Measurements from ENCODE around the gene MRLN. TPM values are rescaled to one million over a fixed set of nuclear protein-coding genes. Genes with fewer than 3 reads are reported as not detected.

The MRLN gene
- total and polyA plus RNA-seq, 10 of the 15 experiments (the other 5 are each of a cell fraction or from before 2014, with no cell fraction given) = 0.19 TPM; not detected in 9

GRCh38 chr10:59781511-59781910 lies 28.3 kb upstream of the MRLN start:
- H3K9me3 ChIP-seq (replicated peaks; ENCODE audit: control insufficient read depth, insufficient read depth, low read length) = no peaks in the 10 kb centered on the region; the same call in 2 of the 3 replicates
- no peaks in the 10 kb centered on the region for H3K27me3 ChIP-seq (replicated peaks in 1 of 2; ENCODE audit: control insufficient read depth in 2 of 2, insufficient read depth in 2 of 2, low read length in 1 of 2)
- no peak overlapping the region for H2AFZ ChIP-seq (ENCODE audit: control insufficient read depth, low read depth, low read length)
- H3K27ac ChIP-seq (ENCODE audit: control insufficient read depth, insufficient read depth) = no peak overlapping the region
- no peak for TF ChIP-seq EZH2 (IDR thresholded peaks at IDR 0.05; ENCODE audit: borderline replicate concordance, control insufficient read depth, low read depth, low read length)
- TF ChIP-seq, protein P1, sequence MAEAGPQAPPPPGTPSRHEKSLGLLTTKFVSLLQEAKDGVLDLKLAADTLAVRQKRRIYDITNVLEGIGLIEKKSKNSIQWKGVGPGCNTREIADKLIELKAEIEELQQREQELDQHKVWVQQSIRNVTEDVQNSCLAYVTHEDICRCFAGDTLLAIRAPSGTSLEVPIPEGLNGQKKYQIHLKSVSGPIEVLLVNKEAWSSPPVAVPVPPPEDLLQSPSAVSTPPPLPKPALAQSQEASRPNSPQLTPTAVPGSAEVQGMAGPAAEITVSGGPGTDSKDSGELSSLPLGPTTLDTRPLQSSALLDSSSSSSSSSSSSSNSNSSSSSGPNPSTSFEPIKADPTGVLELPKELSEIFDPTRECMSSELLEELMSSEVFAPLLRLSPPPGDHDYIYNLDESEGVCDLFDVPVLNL (IDR thresholded peaks at IDR 0.05; ENCODE audit: low read depth, low read length) = no peak
- no peak for TF ChIP-seq PAX5 (IDR thresholded peaks at IDR 0.05; ENCODE audit: borderline replicate concordance, low read depth, low read length)
- TF ChIP-seq, protein P2, sequence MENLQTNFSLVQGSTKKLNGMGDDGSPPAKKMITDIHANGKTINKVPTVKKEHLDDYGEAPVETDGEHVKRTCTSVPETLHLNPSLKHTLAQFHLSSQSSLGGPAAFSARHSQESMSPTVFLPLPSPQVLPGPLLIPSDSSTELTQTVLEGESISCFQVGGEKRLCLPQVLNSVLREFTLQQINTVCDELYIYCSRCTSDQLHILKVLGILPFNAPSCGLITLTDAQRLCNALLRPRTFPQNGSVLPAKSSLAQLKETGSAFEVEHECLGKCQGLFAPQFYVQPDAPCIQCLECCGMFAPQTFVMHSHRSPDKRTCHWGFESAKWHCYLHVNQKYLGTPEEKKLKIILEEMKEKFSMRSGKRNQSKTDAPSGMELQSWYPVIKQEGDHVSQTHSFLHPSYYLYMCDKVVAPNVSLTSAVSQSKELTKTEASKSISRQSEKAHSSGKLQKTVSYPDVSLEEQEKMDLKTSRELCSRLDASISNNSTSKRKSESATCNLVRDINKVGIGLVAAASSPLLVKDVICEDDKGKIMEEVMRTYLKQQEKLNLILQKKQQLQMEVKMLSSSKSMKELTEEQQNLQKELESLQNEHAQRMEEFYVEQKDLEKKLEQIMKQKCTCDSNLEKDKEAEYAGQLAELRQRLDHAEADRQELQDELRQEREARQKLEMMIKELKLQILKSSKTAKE (IDR thresholded peaks at IDR 0.05; ENCODE audit: low read depth, poor library complexity, severe bottlenecking) = no peak
- TF ChIP-seq JUND (IDR thresholded peaks at IDR 0.05; ENCODE audit: low read depth, low read length) = no peak
- TF ChIP-seq SIN3A (IDR thresholded peaks at IDR 0.05; ENCODE audit: low read depth, low read length) = no peak
- TF ChIP-seq, protein P3, sequence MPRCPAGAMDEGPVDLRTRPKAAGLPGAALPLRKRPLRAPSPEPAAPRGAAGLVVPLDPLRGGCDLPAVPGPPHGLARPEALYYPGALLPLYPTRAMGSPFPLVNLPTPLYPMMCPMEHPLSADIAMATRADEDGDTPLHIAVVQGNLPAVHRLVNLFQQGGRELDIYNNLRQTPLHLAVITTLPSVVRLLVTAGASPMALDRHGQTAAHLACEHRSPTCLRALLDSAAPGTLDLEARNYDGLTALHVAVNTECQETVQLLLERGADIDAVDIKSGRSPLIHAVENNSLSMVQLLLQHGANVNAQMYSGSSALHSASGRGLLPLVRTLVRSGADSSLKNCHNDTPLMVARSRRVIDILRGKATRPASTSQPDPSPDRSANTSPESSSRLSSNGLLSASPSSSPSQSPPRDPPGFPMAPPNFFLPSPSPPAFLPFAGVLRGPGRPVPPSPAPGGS (IDR thresholded peaks at IDR 0.05; ENCODE audit: borderline replicate concordance, insufficient read depth, low read depth, low read length, poor library complexity, severe bottlenecking) = no peak
- TF ChIP-seq CREM (IDR thresholded peaks at IDR 0.05; ENCODE audit: low read depth) = no peak
- TF ChIP-seq IRF4 (IDR thresholded peaks at IDR 0.05; ENCODE audit: low read depth, low read length) = no peak
- TF ChIP-seq RUNX3 (IDR thresholded peaks at IDR 0.05; ENCODE audit: low read length) = no peak
- TF ChIP-seq RBBP5 (conservative IDR thresholded peaks at IDR 0.05) = no peak
- no peak for TF ChIP-seq LARP7 (IDR thresholded peaks at IDR 0.05)
- ATAC-seq (no peak), DNase-seq (ENCODE audit: low read depth, low spot score) (no peak), FAIRE-seq (no peak)
- SMC1A ChIA-PET (ENCODE audit: uncharacterized antibody, unreplicated experiment) = no interaction called here
- no peaks in the 10 kb centered on the region for H4K20me1 ChIP-seq (ENCODE audit: control insufficient read depth, insufficient read depth)
- in situ Hi-C loops (cut with MboI) (no loop called here), intact Hi-C loops (cut with micrococcal nuclease; ENCODE audit: unreplicated experiment) (no loop called here)
- no peak overlapping the region for H3K4me2 ChIP-seq (ENCODE audit: control insufficient read depth, insufficient read depth)
- H3K9ac ChIP-seq (ENCODE audit: control insufficient read depth, insufficient read depth, low read length) = no peak overlapping the region
- POLR2A ChIA-PET = interaction anchor here (0.7 kb wide), 1 partner anchor 321 kb away, joined by 3 read pairs; no protein-coding TSS in a partner anchor
- CTCF ChIA-PET = no interaction called here
- H3K79me2 ChIP-seq (ENCODE audit: control insufficient read depth, insufficient read depth, low read length) = no peaks in the 10 kb centered on the region
- H3K4me1 ChIP-seq (ENCODE audit: control insufficient read depth, insufficient read depth, low read length) = no peaks in the 10 kb centered on the region
- BruUV-seq (replicated peaks) = no TSS peak
- RAD21 ChIA-PET (ENCODE audit: unreplicated experiment) = interaction anchor here (0.7 kb wide), 1 partner anchor 329 kb away, joined by 4 read pairs; no protein-coding TSS in a partner anchor
- no peak overlapping the region for H3K4me3 ChIP-seq
- H3K36me3 ChIP-seq (ENCODE audit: control insufficient read depth in 2 of 2, insufficient read depth in 2 of 2, low read length in 1 of 2) = no peaks in the 10 kb centered on the region
- 57% methylated on average over 8 of the region's 8 CpGs for WGBS (ENCODE audit: insufficient coverage, insufficient replicate concordance, low lambda C conversion rate, missing lambda C conversion rate)

Measured in GM12878 (cell line).